Lung (tissue), 12 donors: Measurements from ENCODE around the gene ARHGEF25. TPM values are rescaled to one million over a fixed set of nuclear protein-coding genes. Genes with fewer than 3 reads are reported as not detected.

ENCODE experiments used
- ATAC-seq: fragments of 200-7000 bp; cut with Tn5 transposase; one replicate; pipeline ENCODE4 v1.9.1; 2020; ENCODE audit warnings: moderate number of reproducible peaks; ENCODE audit not compliant: insufficient read depth, low FRiP score
- DNase-seq, 3 donors: peaks; one replicate each; pipeline ENCODE4 v3.0.0-alpha.2; 2013 to 2017
- H3K27ac ChIP-seq, 2 donors: one replicate each; pipeline ENCODE4 v1.5.1; 2013; ENCODE audit warnings: mild to moderate bottlenecking in 2 of 2, moderate library complexity in 2 of 2, control low read depth in 1 of 2, inconsistent platforms in 1 of 2, low read depth in 1 of 2, low read length in 1 of 2
- H3K27me3 ChIP-seq, 3 donors: one replicate each; pipeline ENCODE4 v1.5.1; 2013; ENCODE audit warnings: low read length in 2 of 3; ENCODE audit not compliant: control insufficient read depth in 3 of 3, insufficient read depth in 3 of 3
- H3K36me3 ChIP-seq, 4 donors: one replicate each; pipeline ENCODE4 v1.5.1; 2013; ENCODE audit warnings: low read length in 4 of 4, mild to moderate bottlenecking in 1 of 4, moderate library complexity in 1 of 4; ENCODE audit not compliant: control insufficient read depth in 4 of 4, insufficient read depth in 4 of 4
- H3K4me1 ChIP-seq, 5 donors: one replicate each; pipeline ENCODE4 v1.5.1; 2013; ENCODE audit warnings: low read length in 5 of 5, mild to moderate bottlenecking in 2 of 5, moderate library complexity in 1 of 5; ENCODE audit not compliant: control insufficient read depth in 5 of 5, insufficient read depth in 5 of 5
- H3K4me3 ChIP-seq: one replicate; pipeline ENCODE4 v1.5.1; 2013; ENCODE audit warnings: mild to moderate bottlenecking, control low read depth, moderate library complexity
- H3K9ac ChIP-seq, 2 donors: one replicate each; pipeline ENCODE4 v1.5.1; 2013; ENCODE audit warnings: low read length in 2 of 2, control low read depth in 1 of 2; ENCODE audit not compliant: insufficient read depth in 1 of 2
- H3K9me3 ChIP-seq, 4 donors: one replicate each; pipeline ENCODE4 v1.5.1; 2013; ENCODE audit warnings: low read length in 3 of 4, mild to moderate bottlenecking in 1 of 4, moderate library complexity in 1 of 4; ENCODE audit not compliant: control insufficient read depth in 4 of 4, insufficient read depth in 3 of 4
- WGBS, 2 donors: extraction: QIAGEN DNeasy Blood & Tissue Kit; methylation state at CpG; one replicate each; pipeline ENCODE4 v1.1.7; 2013; 5-methylcytosine and 5-hydroxymethylcytosine counted together
- polyA plus RNA-seq, 2 donors: library from polyadenylated mRNA; stranded (reverse); fragments of 200-250 nt; gene quantifications; one replicate each; pipeline ENCODE4 v1.2.1, GENCODE V29; 2013
- total RNA-seq, 2 donors: library from RNA; depleted of rRNA in 1 of 2; stranded (reverse); fragments of >200 nt in 1 of 2; gene quantifications; one replicate each; pipeline ENCODE4 v1.2.1, GENCODE V29; 2014 to 2021
- TF ChIP-seq, protein P1 (sequence below): IDR thresholded peaks from 2 replicates; pipeline ENCODE4 v1.5.1; 2012; ENCODE audit warnings: mild to moderate bottlenecking; ENCODE audit errors: control extremely low read depth, extremely low read depth
- donor health status: control.
- donor health status: control.
- donor health status: Bipolar disorder and iron deficiency.
- donor health status: healthy.
- donor health status: DM: yes; HTN: yes; CAD: no.

Gene ARHGEF25
- total and polyA plus RNA-seq, 4 donors: 7.8 to 23.0 (median 11.3) TPM

DNA sequence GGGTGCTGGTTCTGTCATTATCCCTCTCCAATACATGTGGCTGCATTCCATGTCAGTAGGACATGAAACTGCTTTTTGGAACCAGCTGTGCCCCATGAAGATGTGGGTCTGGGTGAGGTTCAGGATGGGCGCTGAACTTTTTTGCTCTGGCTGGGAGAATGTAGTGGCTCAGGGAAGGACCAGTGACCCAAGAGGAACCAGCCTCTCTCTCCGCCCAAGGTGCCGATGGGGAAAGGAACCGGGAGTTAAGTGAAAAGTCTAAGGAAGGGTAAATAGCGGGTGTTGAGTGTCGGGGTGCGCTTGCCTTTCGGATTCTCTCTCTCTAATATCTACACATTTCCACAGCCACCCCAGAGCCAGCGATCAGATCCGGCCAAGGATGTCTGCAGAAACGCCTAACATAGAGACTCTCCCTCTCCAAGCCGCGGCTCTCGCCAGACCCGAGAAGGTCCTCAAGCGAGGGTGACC, 7.8 kb downstream of the ARHGEF25 start:
- ATAC-seq (no peak), DNase-seq (no peak)
- Histone ChIP-seq H3K36me3 (peaks cover 0 to 12% (median 0%) of the 10 kb centered on the region in 4 donors), H3K27ac (no peak overlapping the region), H3K9ac (no peak overlapping the region), H3K27me3 (peaks cover 2 to 56% (median 39%) of the 10 kb centered on the region in 3 donors), H3K9me3 (no peaks in the 10 kb centered on the region), H3K4me1 (peaks cover 0 to 13% (median 0%) of the 10 kb centered on the region in 5 donors), H3K4me3 (no peak overlapping the region)
- WGBS, 2 donors: 49 to 50% methylated on average over 16 of the region's 16 CpGs
- TF ChIP-seq, protein P1, sequence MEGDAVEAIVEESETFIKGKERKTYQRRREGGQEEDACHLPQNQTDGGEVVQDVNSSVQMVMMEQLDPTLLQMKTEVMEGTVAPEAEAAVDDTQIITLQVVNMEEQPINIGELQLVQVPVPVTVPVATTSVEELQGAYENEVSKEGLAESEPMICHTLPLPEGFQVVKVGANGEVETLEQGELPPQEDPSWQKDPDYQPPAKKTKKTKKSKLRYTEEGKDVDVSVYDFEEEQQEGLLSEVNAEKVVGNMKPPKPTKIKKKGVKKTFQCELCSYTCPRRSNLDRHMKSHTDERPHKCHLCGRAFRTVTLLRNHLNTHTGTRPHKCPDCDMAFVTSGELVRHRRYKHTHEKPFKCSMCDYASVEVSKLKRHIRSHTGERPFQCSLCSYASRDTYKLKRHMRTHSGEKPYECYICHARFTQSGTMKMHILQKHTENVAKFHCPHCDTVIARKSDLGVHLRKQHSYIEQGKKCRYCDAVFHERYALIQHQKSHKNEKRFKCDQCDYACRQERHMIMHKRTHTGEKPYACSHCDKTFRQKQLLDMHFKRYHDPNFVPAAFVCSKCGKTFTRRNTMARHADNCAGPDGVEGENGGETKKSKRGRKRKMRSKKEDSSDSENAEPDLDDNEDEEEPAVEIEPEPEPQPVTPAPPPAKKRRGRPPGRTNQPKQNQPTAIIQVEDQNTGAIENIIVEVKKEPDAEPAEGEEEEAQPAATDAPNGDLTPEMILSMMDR: no peak

DNA sequence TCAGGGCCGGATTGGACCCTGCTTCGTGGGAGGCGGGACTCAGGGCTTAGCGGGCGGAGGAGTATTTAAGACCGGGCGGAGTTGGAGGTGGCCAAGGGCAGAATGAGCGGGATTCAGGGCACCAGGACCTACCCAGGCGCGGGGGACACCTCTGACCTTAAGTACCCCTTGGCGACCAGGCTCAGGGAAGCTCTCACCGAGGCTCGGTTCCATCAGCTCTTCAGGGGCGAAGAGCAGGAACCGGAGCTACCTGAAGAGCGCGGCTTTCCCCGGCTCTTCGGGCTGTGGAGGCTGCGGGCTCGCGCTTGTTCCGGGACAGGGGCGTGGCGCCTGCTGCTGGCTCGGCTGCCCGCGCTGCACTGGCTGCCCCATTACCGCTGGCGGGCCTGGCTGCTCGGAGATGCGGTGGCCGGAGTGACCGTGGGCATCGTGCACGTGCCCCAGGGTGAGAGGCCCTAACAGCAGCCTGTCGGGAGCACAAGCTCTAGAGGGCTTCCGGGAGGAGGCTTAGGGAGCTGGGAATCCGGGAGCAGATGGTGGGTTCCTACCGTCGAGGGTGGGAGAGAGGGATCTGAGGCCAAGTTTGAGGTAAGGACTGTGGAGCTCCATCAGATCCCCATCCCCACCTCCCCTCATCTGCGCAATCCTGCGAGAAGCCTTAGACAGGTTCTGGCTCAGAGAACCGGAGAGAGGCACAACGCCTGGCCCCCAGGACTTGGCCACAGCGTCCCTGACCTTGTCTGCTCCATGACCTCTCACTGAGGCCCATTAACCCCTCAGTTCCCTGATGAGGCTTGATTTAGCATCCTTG, 8.4 kb downstream of the ARHGEF25 start:
- WGBS, 2 donors: 20 to 26% methylated on average over 46 of the region's 46 CpGs
- Histone ChIP-seq H3K36me3 (peaks cover 0 to 12% (median 0%) of the 10 kb centered on the region in 4 donors), H3K9ac (no peak overlapping the region), H3K27ac (no peak overlapping the region), H3K4me3 (no peak overlapping the region), H3K9me3 (no peaks in the 10 kb centered on the region), H3K27me3 (peaks cover 2 to 61% (median 39%) of the 10 kb centered on the region in 3 donors), H3K4me1 (peaks cover 0 to 13% (median 0%) of the 10 kb centered on the region in 5 donors)
- no peak for ATAC-seq
- TF ChIP-seq, protein P1: no peak
- DNase-seq: peak in 1 of 3 donors; percentile 10

DNA sequence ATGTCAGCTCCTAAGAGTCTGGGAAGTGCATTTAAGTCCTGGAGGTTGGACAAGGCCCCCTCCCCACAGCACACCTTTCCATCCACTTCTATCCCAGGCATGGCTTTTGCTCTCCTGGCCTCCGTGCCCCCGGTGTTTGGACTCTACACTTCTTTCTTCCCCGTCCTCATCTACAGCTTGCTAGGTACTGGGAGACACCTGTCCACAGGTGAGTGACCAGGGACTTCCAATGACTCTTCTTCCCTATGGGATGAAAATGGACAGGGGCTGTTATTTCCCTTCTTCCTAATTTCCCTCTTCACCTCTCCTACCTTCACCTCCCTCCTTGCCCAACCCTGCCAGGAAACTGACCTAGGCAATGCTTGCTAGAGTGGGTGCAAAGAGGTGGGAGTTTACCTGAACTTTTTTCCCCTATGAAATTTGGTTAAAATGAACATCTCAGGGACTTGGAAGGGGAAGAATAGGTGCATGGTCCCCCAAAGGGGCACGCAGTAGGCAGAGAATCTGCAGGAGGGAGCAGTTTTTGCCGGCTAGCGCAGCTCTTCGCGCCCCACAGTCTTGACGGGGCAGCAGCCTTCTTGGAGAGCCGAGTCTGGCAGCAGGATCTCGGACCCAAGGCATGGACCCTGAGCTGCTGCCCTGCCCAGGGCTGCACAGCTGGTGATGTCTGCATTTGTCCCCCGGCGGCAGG, 9.2 kb downstream of the ARHGEF25 start:
- H3K27ac ChIP-seq: no peak overlapping the region
- no peak overlapping the region for H3K4me3 ChIP-seq
- H3K9me3 ChIP-seq: no peaks in the 10 kb centered on the region
- WGBS, 2 donors: 28 to 36% methylated on average over 13 of the region's 13 CpGs
- H3K4me1 ChIP-seq: peaks cover 0 to 13% (median 0%) of the 10 kb centered on the region in 5 donors
- TF ChIP-seq, protein P1: no peak
- peaks cover 2 to 67% (median 39%) of the 10 kb centered on the region in 3 donors for H3K27me3 ChIP-seq
- no peak for ATAC-seq
- no peak overlapping the region for H3K9ac ChIP-seq
- H3K36me3 ChIP-seq: peaks cover 0 to 12% (median 0%) of the 10 kb centered on the region in 4 donors
- DNase-seq: peak in 1 of 3 donors; percentile 9
